Mucosa of rectum (tissue), 2 donors: ENCODE data around the gene UROD.
"Not testable (repeated sequence)": the region's sequence is repeated elsewhere in the genome, so short reads cannot be mapped to it uniquely, and the experiment has no call there.

Experiments
- H3K27ac ChIP-seq, 2 donors: one replicate each; pipeline ENCODE4 v1.7.0; 2013; ENCODE audit warnings: inconsistent platforms in 2 of 2, low read depth in 2 of 2, low read length in 2 of 2
- H3K27me3 ChIP-seq, 2 donors: one replicate each; pipeline ENCODE4 v1.7.0; 2013; ENCODE audit warnings: low read length in 2 of 2; ENCODE audit not compliant: control insufficient read depth in 2 of 2, insufficient read depth in 2 of 2
- H3K36me3 ChIP-seq, 2 donors: one replicate each; pipeline ENCODE4 v1.7.0; 2013; ENCODE audit warnings: low read length in 2 of 2; ENCODE audit not compliant: control insufficient read depth in 2 of 2, insufficient read depth in 2 of 2
- H3K4me1 ChIP-seq, 2 donors: one replicate each; pipeline ENCODE4 v1.7.0; 2013; ENCODE audit warnings: low read length in 2 of 2, mild to moderate bottlenecking in 1 of 2; ENCODE audit not compliant: control insufficient read depth in 2 of 2, insufficient read depth in 2 of 2
- H3K4me3 ChIP-seq, 2 donors: one replicate each; pipeline ENCODE4 v1.7.0; 2013; ENCODE audit warnings: low read length in 2 of 2
- H3K9ac ChIP-seq, 2 donors: one replicate each; pipeline ENCODE4 v1.7.0; 2013; ENCODE audit warnings: low read length in 2 of 2, low read depth in 1 of 2, mild to moderate bottlenecking in 1 of 2
- H3K9me3 ChIP-seq, 2 donors: one replicate each; pipeline ENCODE4 v1.7.0; 2013; ENCODE audit warnings: low read length in 2 of 2; ENCODE audit not compliant: control insufficient read depth in 2 of 2
- donor health status: healthy.
- donor health status: Normal muscosa, but diverticular disease.

UROD gene

GRCh38 chr1:44995467-44996238 is 16.4 kb upstream of the UROD start:
- no peak overlapping the region for H3K4me3 ChIP-seq
- H3K27me3 ChIP-seq, result no peaks in the 10 kb centered on the region
- no peaks in the 10 kb centered on the region for H3K9me3 ChIP-seq
- no peaks in the 10 kb centered on the region for H3K36me3 ChIP-seq
- H3K27ac ChIP-seq, result no peak overlapping the region
- no peaks in the 10 kb centered on the region for H3K4me1 ChIP-seq
- H3K9ac ChIP-seq, result no peak overlapping the region

- no peak overlapping the region for H3K27ac ChIP-seq
- no peak overlapping the region for H3K9ac ChIP-seq
- no peak overlapping the region for H3K4me3 ChIP-seq
- peaks cover 18 to 25% of the 10 kb centered on the region in 2 donors for H3K36me3 ChIP-seq
- no peaks in the 10 kb centered on the region for H3K9me3 ChIP-seq
- H3K4me1 ChIP-seq, result no peaks in the 10 kb centered on the region
- H3K27me3 ChIP-seq, result no peaks in the 10 kb centered on the region
Observed at GRCh38 chr1:44999232-44999631, 12.8 kb upstream of the UROD start.

- no peaks in the 10 kb centered on the region for H3K4me1 ChIP-seq
- H3K4me3 ChIP-seq, result no peak overlapping the region
- H3K9ac ChIP-seq, result no peak overlapping the region
- H3K36me3 ChIP-seq, result peaks cover 37 to 43% of the 10 kb centered on the region in 2 donors
- H3K9me3 ChIP-seq, result no peaks in the 10 kb centered on the region
- H3K27ac ChIP-seq, result no peak overlapping the region
- H3K27me3 ChIP-seq, result no peaks in the 10 kb centered on the region
Observed at GRCh38 chr1:45001011-45001481, 11.0 kb upstream of the UROD start.

GRCh38 chr1:45001576-45001975 is 10.5 kb upstream of the UROD start:
- not testable (repeated sequence) for H3K9ac ChIP-seq, H3K27me3 ChIP-seq, H3K27ac ChIP-seq, H3K9me3 ChIP-seq, H3K4me3 ChIP-seq, H3K4me1 ChIP-seq
- H3K36me3 ChIP-seq, result peaks cover 39 to 47% of the 10 kb centered on the region in 2 donors

- Histone ChIP-seq H3K27ac (no peak overlapping the region), H3K4me1 (no peaks in the 10 kb centered on the region), H3K9ac (no peak overlapping the region), H3K4me3 (no peak overlapping the region), H3K27me3 (no peaks in the 10 kb centered on the region), H3K9me3 (no peaks in the 10 kb centered on the region), H3K36me3 (peaks cover 52 to 60% of the 10 kb centered on the region in 2 donors)
Observed at GRCh38 chr1:45002650-45003645, 9.1 kb upstream of the UROD start.

- no peak overlapping the region for H3K4me3 ChIP-seq
- no peak overlapping the region for H3K27ac ChIP-seq
- H3K9ac ChIP-seq, result no peak overlapping the region
- no peaks in the 10 kb centered on the region for H3K4me1 ChIP-seq
- no peaks in the 10 kb centered on the region for H3K27me3 ChIP-seq
- H3K36me3 ChIP-seq, result peaks cover 60 to 68% of the 10 kb centered on the region in 2 donors
- H3K9me3 ChIP-seq, result no peaks in the 10 kb centered on the region
Observed at GRCh38 chr1:45003741-45004140, 8.3 kb upstream of the UROD start.

GRCh38 chr1:45004281-45004920 is 7.7 kb upstream of the UROD start:
- peaks cover 67 to 75% of the 10 kb centered on the region in 2 donors for H3K36me3 ChIP-seq
- no peak overlapping the region for H3K9ac ChIP-seq
- no peak overlapping the region for H3K27ac ChIP-seq
- no peaks in the 10 kb centered on the region for H3K27me3 ChIP-seq
- H3K9me3 ChIP-seq, result no peaks in the 10 kb centered on the region
- H3K4me1 ChIP-seq, result peaks cover under 1% of the 10 kb centered on the region in 2 donors
- H3K4me3 ChIP-seq, result no peak overlapping the region

- peaks cover 74 to 83% of the 10 kb centered on the region in 2 donors for H3K36me3 ChIP-seq
- peaks cover 11% of the 10 kb centered on the region in 2 donors for H3K4me1 ChIP-seq
- H3K9me3 ChIP-seq, result no peaks in the 10 kb centered on the region
- H3K9ac ChIP-seq, result no peak overlapping the region
- no peaks in the 10 kb centered on the region for H3K27me3 ChIP-seq
- no peak overlapping the region for H3K27ac ChIP-seq
- no peak overlapping the region for H3K4me3 ChIP-seq
Observed at GRCh38 chr1:45005761-45006160, 6.3 kb upstream of the UROD start.

GRCh38 chr1:45007311-45007710 is 4.7 kb upstream of the UROD start:
- no peaks in the 10 kb centered on the region for H3K9me3 ChIP-seq

More at GRCh38 chr1:45007311-45007710, 4.7 kb upstream of the UROD start:
- peaks cover 20% of the 10 kb centered on the region in 2 donors for H3K4me1 ChIP-seq
- H3K27me3 ChIP-seq, result no peaks in the 10 kb centered on the region
- H3K4me3 ChIP-seq, result no peak overlapping the region
- H3K36me3 ChIP-seq, result peaks cover 74 to 76% of the 10 kb centered on the region in 2 donors
- H3K9ac ChIP-seq, result no peak overlapping the region
- H3K27ac ChIP-seq, result no peak overlapping the region
